HTR-8/SVneo (cell line): ENCODE measurements around the gene HIVEP3.

Source experiments
- DNase-seq: peaks from one replicate; pipeline ENCODE4 v3.0.0; 2011; ENCODE audit warnings: low spot score, mixed read lengths; ENCODE audit not compliant: insufficient read length
- FAIRE-seq: peaks from 2 replicates; lab custom pipeline; 2011; peaks lifted over from hg19 to GRCh38; lab: Jason Lieb, UNC

The HIVEP3 gene

DNA sequence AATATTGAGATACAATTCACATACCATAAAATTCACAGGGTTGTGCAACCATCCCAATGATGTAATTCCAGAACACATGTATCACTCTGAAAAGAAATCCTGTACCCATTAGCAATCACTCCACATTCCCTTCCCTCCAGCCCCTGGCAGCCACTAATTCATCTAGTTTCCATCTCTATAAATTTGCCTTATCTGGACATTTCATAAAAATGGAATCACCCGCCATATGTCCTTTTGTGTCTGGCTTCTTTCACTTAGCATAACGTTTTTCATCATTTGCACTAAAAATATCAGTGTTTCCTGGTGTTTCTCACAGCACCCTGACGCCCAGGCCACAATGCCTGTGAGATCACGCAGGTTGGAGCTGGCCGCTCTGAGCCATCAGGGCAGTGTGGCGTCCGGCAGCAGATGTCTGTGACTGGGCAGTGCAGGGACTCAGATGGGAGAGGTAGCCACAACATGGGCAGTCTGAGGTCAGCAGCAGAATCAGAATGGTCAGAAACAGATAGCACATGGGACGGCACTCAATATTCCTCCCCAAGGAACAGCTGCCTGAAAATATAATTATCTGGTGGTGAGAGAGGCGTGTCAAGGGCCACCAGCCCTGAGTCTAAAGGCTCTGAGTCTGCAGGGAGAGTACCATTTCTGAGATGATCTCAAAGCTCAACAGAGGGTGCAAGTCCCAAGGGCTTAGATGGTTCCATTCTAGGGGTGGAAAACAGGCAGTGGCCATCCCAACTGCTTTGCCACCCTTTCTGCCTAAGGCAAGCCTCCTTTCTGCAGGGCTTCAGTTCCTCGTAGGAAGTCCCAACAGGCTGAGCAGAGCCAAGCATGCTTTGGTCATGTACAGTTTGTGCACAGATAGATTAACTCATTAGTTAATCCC lies 304.8 kb downstream of the HIVEP3 start:
- DNase-seq (no peak), FAIRE-seq (no peak)

GRCh38 chr1:41612953-41613352 lies 305.8 kb downstream of the HIVEP3 start:
- DNase-seq (no peak), FAIRE-seq (no peak)

DNA sequence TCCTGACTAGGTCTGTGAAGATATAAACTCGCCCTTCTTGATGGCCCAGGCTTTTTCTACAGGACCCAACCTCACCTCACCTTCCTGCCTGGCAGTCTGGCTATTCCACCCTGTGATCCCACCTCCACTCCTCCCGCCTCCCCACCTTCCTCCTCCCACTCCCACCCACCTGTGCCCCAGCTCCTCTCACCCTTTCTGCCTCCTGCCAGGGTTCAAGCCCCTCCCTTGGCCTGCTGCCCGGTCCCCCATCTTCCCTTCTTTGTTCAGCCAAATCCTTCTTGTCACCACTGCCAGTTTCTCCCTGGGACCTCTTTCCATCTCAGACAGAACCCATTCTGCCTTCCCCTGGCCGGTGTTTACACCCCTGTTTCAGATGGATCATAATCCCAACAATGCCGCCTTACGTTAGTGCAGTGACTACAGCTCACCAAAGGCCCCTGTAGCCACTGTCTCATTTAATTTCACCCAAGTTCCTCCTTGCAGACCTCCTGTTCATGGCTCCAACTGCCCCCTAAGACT lies 306.7 kb downstream of the HIVEP3 start:
- DNase-seq (no peak), FAIRE-seq (no peak)

DNA sequence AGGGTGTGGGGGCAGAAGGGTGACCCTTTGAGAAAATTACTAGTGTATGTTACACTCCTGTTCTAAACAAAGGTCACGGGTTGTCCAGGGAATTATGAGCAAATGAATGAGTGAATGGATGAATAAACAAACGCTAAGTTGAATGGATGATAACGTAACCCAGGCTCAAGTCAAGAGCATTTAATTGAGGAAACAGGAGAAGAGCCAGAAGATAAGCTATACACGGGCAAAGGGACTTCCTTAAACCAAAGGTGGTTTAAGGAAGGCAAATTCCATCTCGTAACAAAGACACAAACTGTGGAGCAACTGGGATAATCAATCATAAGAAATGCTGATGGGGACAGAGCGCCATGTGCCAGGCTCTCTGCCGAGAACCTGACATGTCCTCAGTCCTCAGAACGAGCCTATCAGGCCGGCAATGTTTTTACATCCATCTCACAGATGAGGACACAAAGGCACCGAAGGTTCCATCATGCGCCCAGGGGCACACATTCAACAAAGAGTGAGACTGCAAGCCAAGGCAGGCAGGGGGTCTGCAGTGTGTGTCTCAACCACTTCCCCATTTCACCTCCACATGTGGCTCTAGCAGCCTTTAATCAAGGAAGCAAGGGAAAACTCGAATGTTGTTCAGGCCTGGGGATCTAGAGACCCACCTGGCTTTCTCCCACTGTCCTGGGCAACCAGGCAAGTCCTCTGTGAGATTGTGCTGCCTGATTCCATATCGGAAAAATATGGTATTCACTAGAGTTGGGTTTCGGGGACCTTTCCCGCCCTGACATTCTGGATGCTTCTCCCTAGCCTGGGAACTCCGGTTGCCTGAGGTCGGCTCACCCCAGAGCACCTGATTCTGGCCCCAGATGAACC lies 307.4 kb downstream of the HIVEP3 start:
- DNase-seq (no peak), FAIRE-seq (no peak)

DNA sequence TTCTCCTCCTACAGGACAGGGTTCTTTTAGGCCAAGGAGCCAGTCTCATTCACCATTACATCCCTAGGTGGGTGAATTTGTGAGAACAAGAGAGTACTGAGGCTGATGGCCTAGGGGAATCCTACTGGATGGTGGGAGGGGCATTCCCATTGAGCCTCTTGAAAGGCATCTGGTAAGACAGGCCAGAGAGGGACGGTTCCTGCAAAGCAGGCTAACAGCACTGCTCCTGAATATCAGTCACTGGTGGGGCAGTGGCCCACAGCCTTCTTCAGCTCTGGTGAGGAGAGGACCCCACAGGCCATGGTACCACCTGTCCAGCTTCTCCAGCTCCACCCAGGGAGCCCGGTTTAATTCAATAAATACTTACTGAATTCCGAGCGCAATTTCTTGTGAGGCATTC lies 308.4 kb downstream of the HIVEP3 start:
- FAIRE-seq (no peak), DNase-seq (no peak)

DNA sequence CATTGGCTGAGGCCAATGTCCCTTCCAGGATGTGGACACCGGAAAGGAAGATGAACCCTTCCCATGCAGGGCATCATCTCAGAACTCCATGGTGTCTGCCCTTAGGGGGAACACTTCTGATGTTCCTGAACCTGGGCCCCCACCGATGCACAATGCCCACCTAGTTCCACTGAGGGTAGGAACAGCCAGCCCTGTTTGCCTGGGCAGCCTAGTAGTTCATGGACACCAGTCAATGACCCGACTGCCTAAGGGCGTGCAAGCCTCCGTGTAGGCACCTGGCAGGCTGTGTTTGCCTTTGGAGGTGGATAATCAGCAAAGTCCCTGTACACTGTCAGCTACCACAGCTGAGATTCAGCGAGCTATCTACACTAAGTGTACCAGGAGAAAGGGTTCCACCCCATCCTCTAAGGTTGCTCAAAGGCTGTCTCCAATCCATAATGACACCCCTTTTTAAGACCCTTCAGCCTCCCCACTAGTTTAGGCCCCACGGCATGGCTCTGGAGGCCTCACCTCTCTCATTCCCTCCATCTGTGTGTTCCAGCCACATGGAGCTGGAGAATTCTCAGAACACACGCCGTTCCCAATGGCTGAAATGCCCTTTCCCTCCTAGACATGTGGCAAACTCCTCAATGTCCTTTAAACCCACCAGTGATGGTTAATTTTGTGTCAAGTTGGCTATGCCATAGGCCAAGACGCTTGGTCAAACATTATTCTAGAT lies 309.4 kb downstream of the HIVEP3 start:
- FAIRE-seq (no peak), DNase-seq (no peak)

DNA sequence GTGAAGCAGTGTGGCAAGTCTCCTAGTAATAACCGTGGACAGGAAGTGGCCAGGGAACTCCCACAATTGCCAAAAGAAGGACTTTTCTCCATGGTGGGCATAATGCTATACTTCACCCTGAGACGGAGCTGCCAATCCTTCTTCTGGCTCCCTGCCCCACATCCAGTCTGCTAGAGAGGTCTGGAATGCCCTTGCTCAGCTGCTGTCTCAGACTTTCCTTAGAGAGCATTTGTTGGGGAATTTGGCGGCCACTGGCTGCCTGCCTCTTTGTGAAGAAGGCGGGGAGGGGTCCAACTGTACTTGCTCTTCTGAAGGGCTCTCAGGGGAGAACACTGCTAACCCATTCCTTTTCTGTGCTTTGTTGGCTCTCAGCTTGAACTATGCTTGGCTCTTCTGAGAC lies 310.5 kb downstream of the HIVEP3 start:
- DNase-seq (no peak), FAIRE-seq (no peak)

DNA sequence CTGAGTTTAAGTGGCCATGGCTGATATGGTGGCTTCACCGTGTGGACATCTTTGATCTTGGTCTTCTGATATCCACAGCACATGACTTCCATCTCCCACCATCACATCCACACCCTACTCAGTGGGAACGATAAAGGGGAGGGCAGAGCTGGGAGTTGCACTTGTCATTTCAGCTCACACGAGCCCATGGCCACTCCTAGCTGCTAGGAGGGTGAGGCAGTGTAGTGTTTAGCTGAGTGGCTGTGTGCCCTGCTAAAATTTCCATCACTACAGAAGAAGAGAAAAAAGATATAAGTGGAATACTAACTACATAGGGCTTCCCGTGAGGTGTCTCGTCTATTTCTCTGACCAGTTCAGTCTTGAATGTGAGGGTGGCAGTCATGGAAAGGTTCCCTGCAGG lies 310.9 kb downstream of the HIVEP3 start:
- FAIRE-seq = no peak
- no peak for DNase-seq

DNA sequence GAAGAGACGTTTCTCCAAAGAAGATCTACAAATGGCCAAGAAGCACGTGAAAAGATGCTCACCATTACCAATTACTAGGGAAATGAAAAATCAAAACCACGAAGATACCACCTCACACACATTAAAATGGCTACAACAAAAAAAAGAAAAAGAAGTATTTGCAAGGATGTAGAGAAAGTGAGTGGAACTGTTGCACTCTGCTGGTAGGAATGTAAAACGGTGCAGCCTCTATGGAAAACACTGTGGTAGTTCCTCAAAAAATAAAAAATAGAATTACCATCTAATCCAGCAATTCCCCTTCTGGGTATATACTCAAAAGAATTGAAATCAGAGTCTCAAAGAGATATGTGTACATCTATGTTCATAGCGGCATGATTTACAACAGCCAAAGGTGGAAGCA lies 318.8 kb downstream of the HIVEP3 start:
- no peak for DNase-seq
- no peak for FAIRE-seq

DNA sequence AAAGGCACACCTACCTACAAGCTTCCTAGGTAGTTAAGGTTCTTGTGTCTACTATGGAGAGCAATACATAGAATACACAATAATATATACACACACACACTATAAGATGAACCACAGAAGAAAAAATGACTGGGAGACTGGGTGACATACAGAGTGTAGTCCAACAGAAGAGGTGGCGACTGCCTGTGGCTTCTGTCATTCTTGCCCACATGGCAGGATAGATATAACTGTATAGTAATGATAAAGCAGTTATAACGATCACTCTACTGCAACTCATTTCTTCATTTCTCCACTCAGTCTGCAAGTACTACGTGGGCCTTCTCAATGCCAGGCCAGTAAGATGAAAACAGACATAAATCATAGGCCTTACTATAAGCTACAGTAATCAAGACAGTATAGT lies 320.4 kb downstream of the HIVEP3 start:
- FAIRE-seq = no peak
- no peak for DNase-seq

DNA sequence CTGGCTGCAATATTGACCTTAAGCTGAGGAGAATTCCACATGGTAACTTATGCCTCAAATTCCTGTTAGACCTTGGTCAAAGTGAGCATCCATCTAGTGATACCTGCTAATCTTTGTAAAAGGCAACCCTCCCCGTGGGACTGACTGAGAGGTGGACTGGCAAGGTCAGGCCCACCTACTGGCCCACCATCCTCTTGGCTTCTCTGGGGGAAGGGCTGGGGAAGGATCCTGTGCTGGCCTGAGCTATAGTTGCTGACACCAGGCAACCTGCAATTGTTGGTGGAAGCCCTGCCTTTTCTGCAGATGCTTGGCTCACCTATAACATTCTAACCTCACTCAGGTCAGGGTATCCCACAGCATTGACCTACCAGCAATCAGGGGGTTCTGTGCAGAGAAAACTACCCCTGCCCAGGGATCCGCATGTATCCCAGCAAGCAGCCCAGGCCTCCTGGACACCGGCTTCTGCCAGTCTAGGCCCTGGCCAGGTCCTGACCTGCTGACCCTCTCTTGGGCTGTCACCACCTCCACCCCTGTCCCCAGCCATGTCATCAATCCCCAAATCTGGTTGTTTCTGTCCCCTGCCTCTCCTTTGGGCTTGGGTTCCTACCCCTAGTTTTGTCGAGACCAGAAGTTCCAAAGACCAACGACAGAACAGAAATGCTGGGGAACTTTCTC lies 326.1 kb downstream of the HIVEP3 start:
- no peak for FAIRE-seq
- DNase-seq = no peak

GRCh38 chr1:41591891-41592290 lies 326.8 kb downstream of the HIVEP3 start:
- FAIRE-seq (no peak), DNase-seq (no peak)

- DNase-seq (no peak), FAIRE-seq (no peak)
Measured at GRCh38 chr1:41590331-41590730, 328.4 kb downstream of the HIVEP3 start.

GRCh38 chr1:41589395-41589794 lies 329.3 kb downstream of the HIVEP3 start:
- DNase-seq (no peak), FAIRE-seq (no peak)

- no peak for DNase-seq
- FAIRE-seq = no peak
Measured at GRCh38 chr1:41588334-41588875, 330.3 kb downstream of the HIVEP3 start.

GRCh38 chr1:41587791-41588190 lies 330.9 kb downstream of the HIVEP3 start:
- FAIRE-seq = no peak
- no peak for DNase-seq

DNA sequence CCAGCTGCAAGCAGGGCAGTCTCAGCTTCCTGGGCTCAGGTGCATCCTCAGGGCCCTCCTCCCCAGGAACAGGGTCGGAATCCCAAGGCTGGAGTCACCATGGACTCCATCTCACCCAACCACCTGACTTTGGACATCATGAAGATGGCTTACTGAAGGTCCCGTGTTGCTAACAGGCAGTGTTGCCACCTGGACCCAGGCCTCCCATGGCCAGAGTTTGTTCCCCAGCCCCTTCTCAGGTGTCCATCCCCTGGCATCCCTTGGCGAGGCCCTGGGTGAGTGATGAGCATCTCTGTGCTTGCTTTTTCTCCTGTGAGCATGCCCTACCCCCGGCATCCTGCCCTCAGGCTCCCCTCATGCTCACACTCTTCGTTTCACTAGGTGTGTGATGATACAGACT lies 332.5 kb downstream of the HIVEP3 start:
- DNase-seq (no peak), FAIRE-seq (no peak)

- FAIRE-seq (no peak), DNase-seq (no peak)
Measured at GRCh38 chr1:41583658-41584547, 334.8 kb downstream of the HIVEP3 start.
